C1 segment of cervical spinal cord (tissue), 14 donors: ENCODE measurements around the gene RPL11.
"Not testable (repeated sequence)": the region's sequence is repeated elsewhere in the genome, so short reads cannot be mapped to it uniquely, and the experiment has no call there.

Source experiments
- DNase-seq, 14 donors: peaks; one replicate each; lab custom pipeline; 2025; lab: John Stamatoyannopoulos, UW

RPL11 gene

GRCh38 chr1:23685197-23685596 lies 6.4 kb upstream of the RPL11 start:
- DNase-seq, result not testable (repeated sequence)

GRCh38 chr1:23687680-23688079 lies 3.9 kb upstream of the RPL11 start:
- DNase-seq, result not testable (repeated sequence)

GRCh38 chr1:23688281-23688680 lies 3.3 kb upstream of the RPL11 start:
- not testable (repeated sequence) for DNase-seq

- DNase-seq, result no peak
These were observed 784 bp downstream of the RPL11 start for GRCh38 chr1:23692308-23692871.

DNA sequence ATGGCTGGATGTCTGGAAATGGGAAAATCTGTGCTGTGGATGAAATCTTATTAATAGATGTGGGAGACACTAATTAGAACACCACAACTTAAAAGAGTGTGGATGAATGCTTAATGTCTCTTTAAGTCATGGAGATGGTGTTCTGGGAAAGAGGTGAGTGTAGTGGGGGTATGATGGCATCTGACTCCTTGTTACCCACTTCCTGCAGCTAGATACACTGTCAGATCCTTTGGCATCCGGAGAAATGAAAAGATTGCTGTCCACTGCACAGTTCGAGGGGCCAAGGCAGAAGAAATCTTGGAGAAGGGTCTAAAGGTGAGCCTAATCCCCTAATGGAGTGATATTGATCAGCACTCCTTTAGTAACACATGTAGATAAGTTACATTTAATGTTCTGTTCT lies 2.0 kb downstream of the RPL11 start:
- DNase-seq, result no peak

DNA sequence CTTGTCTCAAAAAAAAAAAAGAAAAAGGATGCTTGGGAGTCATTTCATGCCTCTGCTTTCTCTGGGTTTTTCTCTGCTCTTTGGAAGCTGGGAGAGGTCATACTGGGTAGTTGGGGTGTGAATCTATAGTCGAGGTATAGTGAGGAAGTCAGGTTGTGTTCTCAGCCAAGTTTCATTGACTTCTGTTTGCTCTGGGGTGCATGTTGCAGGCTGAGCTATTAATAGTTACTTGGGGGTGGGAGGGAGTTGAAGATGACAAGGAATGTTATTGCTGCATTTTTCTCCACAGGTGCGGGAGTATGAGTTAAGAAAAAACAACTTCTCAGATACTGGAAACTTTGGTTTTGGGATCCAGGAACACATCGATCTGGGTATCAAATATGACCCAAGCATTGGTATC lies 2.8 kb downstream of the RPL11 start:
- DNase-seq, result no peak

DNA sequence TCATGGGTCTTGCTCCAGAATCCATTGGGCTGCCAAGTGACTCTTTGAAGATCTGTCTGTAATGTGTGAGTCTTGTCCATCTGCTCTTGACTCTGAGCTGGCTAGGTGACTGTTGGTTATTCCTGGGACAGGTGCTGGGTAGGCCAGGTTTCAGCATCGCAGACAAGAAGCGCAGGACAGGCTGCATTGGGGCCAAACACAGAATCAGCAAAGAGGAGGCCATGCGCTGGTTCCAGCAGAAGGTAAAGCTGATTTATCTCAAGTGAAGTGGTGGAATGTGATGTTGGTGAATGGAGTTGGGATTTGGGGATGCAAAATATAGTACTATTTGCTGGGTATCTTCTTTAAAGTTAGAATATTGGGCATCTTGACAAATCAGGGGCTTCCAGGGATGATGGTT lies 4.1 kb downstream of the RPL11 start:
- no peak for DNase-seq

- no peak for DNase-seq
These were observed 4.9 kb downstream of the RPL11 start for GRCh38 chr1:23696335-23696989.

DNA sequence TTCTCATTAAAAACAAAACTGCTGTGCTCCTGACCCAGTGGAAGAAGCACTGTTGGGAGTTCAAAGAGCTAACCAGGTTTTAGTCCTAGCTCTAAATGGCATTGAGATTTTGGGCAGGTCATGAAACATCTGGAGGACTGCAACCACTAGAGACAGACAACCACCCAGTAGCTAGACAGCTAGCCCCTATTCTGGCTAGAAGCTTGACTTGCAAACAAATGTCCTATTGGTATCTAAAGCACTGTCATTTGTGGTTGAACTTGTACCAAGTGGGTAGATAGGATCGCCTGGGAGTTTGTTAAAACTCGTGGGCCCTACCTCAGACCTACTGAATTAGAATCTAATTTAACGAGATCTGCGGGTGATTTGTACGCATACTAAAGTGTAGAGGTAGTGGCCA lies 6.9 kb downstream of the RPL11 start:
- DNase-seq, result no peak

DNA sequence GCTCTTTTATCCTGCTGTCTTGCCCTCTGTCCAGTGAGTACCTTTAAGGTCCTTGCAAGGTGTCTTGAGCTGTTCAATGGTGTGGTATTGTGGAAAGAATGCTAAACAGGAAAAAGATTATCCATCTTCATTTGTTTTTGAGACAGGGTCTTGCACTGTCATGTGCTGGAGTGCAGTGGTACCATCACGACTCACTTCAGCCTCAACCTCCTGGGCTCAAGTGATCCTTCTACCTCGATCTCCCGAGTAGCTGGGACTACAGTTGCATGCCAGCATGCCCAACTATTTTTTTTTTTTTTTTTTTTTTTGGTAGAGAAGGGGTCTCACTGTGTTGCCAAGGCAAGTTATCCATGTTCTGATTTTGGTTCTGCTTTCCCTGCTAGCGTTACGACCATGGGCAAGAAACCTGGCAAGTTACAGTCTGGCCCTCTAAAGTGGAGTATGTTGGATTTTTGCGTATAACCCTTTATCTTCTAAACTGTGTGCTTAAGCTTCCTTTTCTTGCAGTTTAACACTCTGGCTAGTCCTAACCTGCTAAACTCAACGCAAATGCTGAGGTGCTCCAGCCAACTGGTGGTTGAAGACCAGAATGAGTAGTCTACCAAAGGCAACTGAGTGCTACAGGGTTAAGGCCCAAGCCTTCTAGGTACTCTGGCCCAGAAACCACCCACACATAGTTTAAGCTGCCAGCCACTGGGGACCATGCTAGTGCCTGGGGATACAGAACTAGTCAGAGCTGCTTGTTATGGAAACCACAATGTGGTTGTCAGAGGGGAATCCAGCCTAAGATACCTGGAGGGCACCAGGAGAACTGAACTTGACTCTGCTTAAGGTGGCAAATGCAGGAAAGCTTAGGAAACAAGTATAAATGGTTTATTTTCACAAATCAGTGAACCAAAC lies 7.9 kb downstream of the RPL11 start:
- no peak for DNase-seq

GRCh38 chr1:23701310-23701709 lies 9.7 kb downstream of the RPL11 start:
- DNase-seq, result no peak

DNA sequence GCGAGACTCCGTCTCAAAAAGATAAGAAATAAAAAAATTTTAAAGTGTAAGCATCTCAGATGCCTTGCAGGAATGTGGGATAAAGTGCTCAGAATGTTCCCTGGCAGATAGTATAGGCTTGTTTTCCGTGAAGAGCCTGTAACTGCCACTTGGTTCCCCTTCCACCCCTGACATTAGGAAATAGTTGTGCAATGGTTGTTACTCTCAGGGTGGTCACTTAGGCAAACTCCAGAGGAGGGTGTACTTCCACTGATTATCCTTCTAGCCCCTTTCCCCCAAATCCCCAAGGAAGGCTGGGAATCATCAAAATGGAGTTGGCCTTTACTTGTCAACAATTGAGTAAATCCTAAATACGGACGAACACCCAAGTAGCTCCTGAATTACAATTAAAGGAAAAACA lies 10.4 kb downstream of the RPL11 start:
- DNase-seq, result no peak

GRCh38 chr1:23704834-23705495 lies 13.4 kb downstream of the RPL11 start:
- DNase-seq, result no peak

- DNase-seq, result no peak
These were observed 17.6 kb downstream of the RPL11 start for GRCh38 chr1:23709229-23709628.

DNA sequence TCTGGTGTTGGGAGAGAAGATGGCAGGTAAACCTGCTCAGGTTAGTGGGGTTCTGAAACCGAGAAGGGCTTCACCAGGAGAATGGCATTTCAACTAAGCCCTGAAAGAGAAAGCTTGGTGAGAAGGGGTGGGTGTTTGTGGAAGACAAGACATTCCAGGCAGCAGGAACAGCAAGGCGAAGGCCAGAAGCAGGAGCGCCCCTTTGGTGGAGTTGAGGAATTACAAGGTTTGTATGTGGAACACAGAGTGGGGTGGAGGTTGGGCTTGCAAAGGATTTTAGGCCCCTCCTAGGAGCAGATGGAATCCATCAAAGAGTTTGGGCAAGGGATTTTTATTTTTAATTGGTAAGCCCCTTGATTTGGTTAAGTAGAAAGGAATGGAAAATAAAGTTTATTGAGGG lies 26.9 kb downstream of the RPL11 start:
- DNase-seq, result no peak

GRCh38 chr1:23719162-23719820 lies 27.7 kb downstream of the RPL11 start:
- no peak for DNase-seq

DNA sequence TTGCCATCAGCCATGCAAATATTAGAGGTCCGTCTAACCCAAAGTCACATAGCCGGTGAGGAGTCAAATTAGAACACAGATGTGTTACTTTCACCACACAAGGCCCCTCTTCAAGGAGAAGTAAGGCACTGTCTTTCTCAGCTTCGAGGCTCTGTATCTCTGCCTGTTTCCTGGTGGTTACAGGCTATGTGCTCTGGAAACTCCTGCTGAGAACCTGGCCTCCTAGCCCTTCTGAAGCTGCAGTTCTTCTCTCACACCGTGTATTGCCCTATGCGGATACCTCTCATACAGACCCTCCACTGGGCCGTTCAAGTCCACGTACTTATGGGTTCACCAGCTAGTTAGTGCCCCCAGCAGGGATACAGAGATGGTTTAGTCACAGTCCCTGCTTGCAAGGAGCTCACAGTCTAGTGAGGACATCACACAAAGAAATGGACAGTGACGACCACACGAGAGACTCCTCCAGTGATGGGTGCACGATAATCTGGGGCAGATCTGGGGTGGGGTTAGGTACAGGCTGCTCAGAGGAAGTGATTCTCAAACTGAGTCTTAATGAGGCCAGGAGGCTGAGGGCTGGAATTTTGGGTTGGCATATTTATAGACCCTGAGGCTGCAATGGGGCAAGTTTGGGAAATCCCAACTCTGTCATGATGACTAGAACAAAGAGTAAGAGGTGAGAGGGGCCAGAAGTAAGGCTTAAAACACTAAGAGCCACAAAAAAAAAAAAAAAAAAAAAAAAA lies 28.8 kb downstream of the RPL11 start:
- DNase-seq, result no peak

DNA sequence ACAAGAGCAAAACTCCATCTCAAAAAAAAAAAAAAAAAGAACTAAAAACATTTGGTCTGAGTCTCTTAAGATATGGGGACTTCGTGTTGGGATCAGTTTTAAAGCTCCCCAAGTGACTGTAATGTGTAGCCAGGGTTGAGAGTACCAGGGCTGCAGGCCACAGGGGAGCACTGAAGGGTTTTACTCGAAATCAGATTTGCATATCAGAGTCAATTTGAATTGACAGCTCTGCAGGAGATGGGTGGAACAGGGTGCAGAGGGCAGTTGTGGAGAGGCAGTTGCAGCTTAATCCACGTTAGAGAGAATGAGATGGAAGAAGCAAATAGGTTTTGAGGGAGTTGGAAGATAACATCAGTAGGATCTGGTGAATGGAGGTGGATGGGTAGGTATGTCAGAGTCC lies 31.0 kb downstream of the RPL11 start:
- no peak for DNase-seq

DNA sequence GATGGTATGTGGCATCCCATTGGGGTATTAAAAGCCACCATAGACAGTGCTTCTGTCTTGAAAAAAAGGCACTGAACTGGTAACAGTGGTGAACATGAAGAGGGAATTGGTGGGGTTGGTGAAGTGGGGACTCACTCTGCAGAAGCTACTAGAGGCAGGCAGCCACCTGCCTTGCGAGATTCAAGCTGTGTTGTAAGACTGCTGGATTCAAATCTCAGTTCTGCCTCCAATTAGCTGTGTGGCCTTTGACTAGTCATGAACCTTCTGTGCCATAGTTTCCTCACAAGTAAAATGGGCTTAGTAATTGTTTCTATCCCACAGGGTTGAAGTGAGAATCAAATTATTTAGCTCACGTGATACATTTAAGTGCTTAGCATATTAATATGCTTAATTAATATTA lies 35.1 kb downstream of the RPL11 start:
- no peak for DNase-seq

GRCh38 chr1:23727362-23727811 lies 35.8 kb downstream of the RPL11 start:
- peak in 6 of 14 donors; percentile 1 to 47 (median 22) for DNase-seq
